Measurements from ENCODE around the gene TKTL1. TPM values are rescaled to one million over a fixed set of nuclear protein-coding genes. Genes with fewer than 3 reads are reported as not detected.
A peak's percentile ranks its signal among the peaks of the same experiment; 100 is the strongest.
"Not testable (repeated sequence)": the region's sequence is repeated elsewhere in the genome, so short reads cannot be mapped to it uniquely, and the experiment has no call there.

Gene TKTL1
- total RNA-seq, 4 donors from 2014 or later = not detected

- Histone ChIP-seq H3K4me3 (no peak overlapping the region), H3K27ac (peak overlapping the region in 1 of 4 donors; percentile 43), H3K4me1 (no peaks in the 10 kb centered on the region), H3K36me3 (no peaks in the 10 kb centered on the region), H3K9me3 (no peaks in the 10 kb centered on the region), H3K27me3 (no peaks in the 10 kb centered on the region)
- no peak for TF ChIP-seq POLR2A (IDR thresholded peaks at IDR 0.05)
- TF ChIP-seq, protein P1, sequence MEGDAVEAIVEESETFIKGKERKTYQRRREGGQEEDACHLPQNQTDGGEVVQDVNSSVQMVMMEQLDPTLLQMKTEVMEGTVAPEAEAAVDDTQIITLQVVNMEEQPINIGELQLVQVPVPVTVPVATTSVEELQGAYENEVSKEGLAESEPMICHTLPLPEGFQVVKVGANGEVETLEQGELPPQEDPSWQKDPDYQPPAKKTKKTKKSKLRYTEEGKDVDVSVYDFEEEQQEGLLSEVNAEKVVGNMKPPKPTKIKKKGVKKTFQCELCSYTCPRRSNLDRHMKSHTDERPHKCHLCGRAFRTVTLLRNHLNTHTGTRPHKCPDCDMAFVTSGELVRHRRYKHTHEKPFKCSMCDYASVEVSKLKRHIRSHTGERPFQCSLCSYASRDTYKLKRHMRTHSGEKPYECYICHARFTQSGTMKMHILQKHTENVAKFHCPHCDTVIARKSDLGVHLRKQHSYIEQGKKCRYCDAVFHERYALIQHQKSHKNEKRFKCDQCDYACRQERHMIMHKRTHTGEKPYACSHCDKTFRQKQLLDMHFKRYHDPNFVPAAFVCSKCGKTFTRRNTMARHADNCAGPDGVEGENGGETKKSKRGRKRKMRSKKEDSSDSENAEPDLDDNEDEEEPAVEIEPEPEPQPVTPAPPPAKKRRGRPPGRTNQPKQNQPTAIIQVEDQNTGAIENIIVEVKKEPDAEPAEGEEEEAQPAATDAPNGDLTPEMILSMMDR (IDR thresholded peaks at IDR 0.05) = no peak
- no peak for DNase-seq
These were observed 38.3 kb downstream of the TKTL1 start for GRCh38 chrX:154333837-154334271.

- no peak for DNase-seq
- Histone ChIP-seq H3K9me3 (no peaks in the 10 kb centered on the region), H3K27me3 (no peaks in the 10 kb centered on the region), H3K36me3 (no peaks in the 10 kb centered on the region), H3K4me1 (no peaks in the 10 kb centered on the region), H3K4me3 (no peak overlapping the region), H3K27ac (no peak overlapping the region)
- TF ChIP-seq POLR2A (IDR thresholded peaks at IDR 0.05) = no peak
- TF ChIP-seq, protein P1 (IDR thresholded peaks at IDR 0.05) = no peak
These were observed 38.9 kb downstream of the TKTL1 start for GRCh38 chrX:154334496-154334895.

GRCh38 chrX:154341399-154342298, 46.1 kb downstream of the TKTL1 start:
- H3K9me3 ChIP-seq, H3K36me3 ChIP-seq, H3K4me1 ChIP-seq, DNase-seq, H3K27me3 ChIP-seq: not testable (repeated sequence)
- Histone ChIP-seq H3K4me3 (peak overlapping the region in 1 of 4 donors; percentile 15), H3K27ac (peak overlapping the region in 1 of 4 donors; percentile 52)

- H3K4me1 ChIP-seq, H3K9me3 ChIP-seq, H3K36me3 ChIP-seq, H3K27ac ChIP-seq, H3K4me3 ChIP-seq, H3K27me3 ChIP-seq, DNase-seq: not testable (repeated sequence)
These were observed 47.5 kb downstream of the TKTL1 start for GRCh38 chrX:154343063-154343462.

DNA sequence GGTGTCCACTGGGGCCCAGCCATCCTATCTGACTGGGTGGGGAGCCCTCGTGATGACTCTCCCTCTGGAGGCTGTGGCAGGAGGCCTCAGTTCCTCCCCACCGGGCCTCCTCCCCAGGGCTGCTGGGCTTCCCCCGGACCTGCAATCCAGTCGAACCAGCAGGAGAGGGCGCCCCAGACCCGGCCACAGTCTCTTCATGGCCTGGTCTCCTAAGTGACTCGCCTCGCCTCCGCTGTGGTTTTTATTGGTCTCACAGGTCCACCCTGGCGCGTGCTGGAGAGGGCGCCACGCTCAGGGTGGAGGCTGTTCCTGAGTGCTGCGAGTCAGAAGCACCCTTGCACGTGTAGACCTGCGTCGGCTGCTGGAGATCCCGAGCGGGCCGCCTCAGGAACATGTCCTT, 48.0 kb downstream of the TKTL1 start:
- H3K27me3 ChIP-seq, H3K27ac ChIP-seq, DNase-seq, H3K9me3 ChIP-seq, H3K4me1 ChIP-seq, H3K4me3 ChIP-seq, H3K36me3 ChIP-seq: not testable (repeated sequence)

DNA sequence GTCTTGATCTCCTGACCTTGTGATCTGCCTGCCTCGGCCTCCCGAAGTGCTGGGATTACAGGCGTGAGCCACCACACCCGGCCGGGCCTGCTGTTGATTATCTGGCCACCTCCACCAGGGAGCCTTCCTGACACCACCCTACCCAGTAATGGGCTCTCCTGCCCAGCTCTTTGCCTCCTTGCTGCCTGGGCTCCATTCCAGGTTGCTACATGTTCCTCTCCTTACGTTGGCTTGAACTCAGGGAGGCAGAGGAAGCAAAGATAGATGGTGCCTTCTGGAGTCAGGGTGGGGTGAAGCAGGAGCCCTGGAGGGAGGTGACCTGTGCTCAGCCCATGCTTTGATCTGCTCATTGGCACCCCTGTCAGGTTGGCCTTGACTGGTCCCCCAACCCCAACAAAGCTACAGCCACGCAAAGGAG, 52.5 kb downstream of the TKTL1 start:
- no peak for DNase-seq
- H3K9me3 ChIP-seq = no peaks in the 10 kb centered on the region
- H3K4me3 ChIP-seq = no peak overlapping the region
- peaks cover 0 to 4% (median 0%) of the 10 kb centered on the region in 4 donors for H3K4me1 ChIP-seq
- peak overlapping the region in 1 of 4 donors; percentile 25 for H3K27ac ChIP-seq
- H3K36me3 ChIP-seq = peaks cover 0 to 27% (median 0%) of the 10 kb centered on the region in 3 donors
- H3K27me3 ChIP-seq = no peaks in the 10 kb centered on the region
- TF ChIP-seq, protein P1 (IDR thresholded peaks at IDR 0.05) = no peak
- TF ChIP-seq POLR2A (IDR thresholded peaks at IDR 0.05) = no peak

GRCh38 chrX:154348646-154349358, 53.2 kb downstream of the TKTL1 start:
- H3K36me3 ChIP-seq = peaks cover 0 to 33% (median 0%) of the 10 kb centered on the region in 3 donors
- H3K27ac ChIP-seq = peak overlapping the region in 1 of 4 donors; percentile 42
- peaks cover 0 to 4% (median 0%) of the 10 kb centered on the region in 4 donors for H3K4me1 ChIP-seq
- no peaks in the 10 kb centered on the region for H3K27me3 ChIP-seq
- no peak overlapping the region for H3K4me3 ChIP-seq
- no peak for TF ChIP-seq POLR2A (IDR thresholded peaks at IDR 0.05)
- TF ChIP-seq, protein P1 (IDR thresholded peaks at IDR 0.05) = no peak
- no peaks in the 10 kb centered on the region for H3K9me3 ChIP-seq
- no peak for DNase-seq

Data from Peyer's patch (tissue), 4 donors.